ENCODE results near the gene NPFFR1.

Gene NPFFR1

DNA sequence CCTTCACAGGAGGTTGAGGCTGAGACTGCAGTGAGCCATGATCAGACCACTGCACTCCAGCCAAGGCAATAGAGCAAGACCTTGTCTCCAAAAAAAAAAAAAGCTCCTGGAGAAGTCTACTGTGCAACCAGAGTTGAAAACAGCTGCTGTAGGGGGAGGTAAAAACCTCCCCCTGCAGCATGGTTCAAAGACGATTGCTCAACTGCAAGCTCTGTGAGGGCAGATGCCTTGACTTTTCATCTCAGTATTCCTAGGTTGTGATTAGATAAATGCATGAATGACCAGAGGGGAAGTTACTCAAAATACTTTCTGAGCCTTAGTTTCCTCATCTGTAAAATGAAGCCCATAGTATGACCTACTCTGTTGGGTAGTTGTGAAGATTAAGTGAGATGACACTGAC, 25.6 kb downstream of the NPFFR1 start:
- TF ChIP-seq POLR2AphosphoS5 (IDR thresholded peaks at IDR 0.05; ENCODE audit: low read depth, low read length) = no peak
- TF ChIP-seq SIN3A (IDR thresholded peaks at IDR 0.05; ENCODE audit: borderline replicate concordance, insufficient read depth, low read length) = no peak
- TF ChIP-seq, protein P1, sequence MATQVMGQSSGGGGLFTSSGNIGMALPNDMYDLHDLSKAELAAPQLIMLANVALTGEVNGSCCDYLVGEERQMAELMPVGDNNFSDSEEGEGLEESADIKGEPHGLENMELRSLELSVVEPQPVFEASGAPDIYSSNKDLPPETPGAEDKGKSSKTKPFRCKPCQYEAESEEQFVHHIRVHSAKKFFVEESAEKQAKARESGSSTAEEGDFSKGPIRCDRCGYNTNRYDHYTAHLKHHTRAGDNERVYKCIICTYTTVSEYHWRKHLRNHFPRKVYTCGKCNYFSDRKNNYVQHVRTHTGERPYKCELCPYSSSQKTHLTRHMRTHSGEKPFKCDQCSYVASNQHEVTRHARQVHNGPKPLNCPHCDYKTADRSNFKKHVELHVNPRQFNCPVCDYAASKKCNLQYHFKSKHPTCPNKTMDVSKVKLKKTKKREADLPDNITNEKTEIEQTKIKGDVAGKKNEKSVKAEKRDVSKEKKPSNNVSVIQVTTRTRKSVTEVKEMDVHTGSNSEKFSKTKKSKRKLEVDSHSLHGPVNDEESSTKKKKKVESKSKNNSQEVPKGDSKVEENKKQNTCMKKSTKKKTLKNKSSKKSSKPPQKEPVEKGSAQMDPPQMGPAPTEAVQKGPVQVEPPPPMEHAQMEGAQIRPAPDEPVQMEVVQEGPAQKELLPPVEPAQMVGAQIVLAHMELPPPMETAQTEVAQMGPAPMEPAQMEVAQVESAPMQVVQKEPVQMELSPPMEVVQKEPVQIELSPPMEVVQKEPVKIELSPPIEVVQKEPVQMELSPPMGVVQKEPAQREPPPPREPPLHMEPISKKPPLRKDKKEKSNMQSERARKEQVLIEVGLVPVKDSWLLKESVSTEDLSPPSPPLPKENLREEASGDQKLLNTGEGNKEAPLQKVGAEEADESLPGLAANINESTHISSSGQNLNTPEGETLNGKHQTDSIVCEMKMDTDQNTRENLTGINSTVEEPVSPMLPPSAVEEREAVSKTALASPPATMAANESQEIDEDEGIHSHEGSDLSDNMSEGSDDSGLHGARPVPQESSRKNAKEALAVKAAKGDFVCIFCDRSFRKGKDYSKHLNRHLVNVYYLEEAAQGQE (IDR thresholded peaks at IDR 0.05; ENCODE audit: insufficient read depth in 1 of 2, low read depth in 2 of 2, low read length in 2 of 2) = no peak
- no peak for TF ChIP-seq FOXP2 (optimal IDR thresholded peaks at IDR 0.05; ENCODE audit: borderline replicate concordance, extremely low read depth, extremely low read length, insufficient read depth)
- no peak for TF ChIP-seq TAF1 (IDR thresholded peaks at IDR 0.05; ENCODE audit: borderline replicate concordance, insufficient read depth, low read length)

DNA sequence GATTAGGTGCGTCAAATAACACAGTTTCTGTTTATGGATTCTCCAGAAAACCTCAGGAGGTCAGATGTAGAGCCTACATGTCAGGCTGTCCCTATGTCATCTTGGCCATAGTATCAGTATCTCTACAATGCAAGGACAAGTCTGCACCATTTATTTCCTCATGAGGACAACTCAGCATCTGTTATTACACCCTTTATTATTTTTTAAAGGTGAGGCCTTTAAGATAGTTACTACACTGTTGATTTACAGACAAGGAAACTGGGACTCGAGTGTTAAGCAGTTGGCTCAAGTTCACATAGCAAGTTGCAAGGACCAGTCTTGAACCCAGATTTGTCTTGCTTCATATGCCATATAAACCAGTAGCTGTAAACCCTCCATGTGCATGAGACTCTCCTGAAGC, 27.3 kb downstream of the NPFFR1 start:
- TF ChIP-seq, protein P1 (IDR thresholded peaks at IDR 0.05; ENCODE audit: insufficient read depth in 1 of 2, low read depth in 2 of 2, low read length in 2 of 2) = no peak

DNA sequence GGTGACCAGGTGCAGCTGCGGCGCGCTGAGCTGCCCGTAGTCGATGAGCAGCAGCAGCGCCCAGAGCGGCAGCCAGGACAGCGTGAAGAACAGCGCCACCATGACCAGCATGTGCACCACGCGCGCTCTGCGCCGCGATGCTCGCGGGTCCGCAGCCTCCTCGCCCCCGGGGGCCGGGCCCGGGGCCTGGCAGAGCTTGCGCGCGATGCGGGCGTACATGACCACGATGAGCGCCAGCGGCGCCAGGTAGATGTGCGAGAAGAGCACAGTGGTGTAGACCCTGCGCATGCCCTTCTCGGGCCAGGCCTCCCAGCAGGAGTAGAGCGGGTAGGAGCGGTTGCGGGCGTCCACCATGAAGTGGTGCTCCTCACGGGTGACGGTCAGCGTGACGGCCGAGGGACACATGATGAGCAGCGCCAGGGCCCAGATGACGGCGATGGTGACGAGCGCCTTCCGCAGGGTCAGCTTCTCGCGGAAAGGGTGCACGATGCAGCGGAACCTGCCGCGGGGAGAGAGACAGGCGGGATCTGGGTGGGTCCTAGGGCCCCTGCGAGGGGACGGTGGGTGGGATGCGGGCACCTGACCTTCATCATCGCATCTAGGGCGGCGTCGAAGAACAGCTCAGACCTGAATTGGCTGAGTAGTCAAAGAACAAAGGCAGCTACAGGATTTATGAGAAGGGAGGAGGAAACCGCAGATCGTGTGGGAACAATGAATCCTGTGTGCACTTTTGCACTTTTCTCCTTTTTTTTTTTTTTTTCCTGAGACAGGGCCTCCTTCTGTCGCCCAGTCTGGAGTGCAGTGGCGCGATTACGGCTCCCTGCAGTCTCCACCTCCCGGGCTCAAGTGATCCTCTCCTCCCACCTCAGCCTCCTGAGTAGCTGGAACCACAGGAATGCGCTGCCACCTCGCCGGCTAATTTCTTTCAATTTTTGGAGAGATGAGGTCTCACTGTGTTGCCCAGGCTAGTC, 28.2 kb downstream of the NPFFR1 start:
- TF ChIP-seq, protein P1 (IDR thresholded peaks at IDR 0.05; ENCODE audit: insufficient read depth in 1 of 2, low read depth in 2 of 2, low read length in 2 of 2) = no peak
- TF ChIP-seq SIN3A (IDR thresholded peaks at IDR 0.05; ENCODE audit: borderline replicate concordance, insufficient read depth, low read length) (no peak), POLR2AphosphoS5 (IDR thresholded peaks at IDR 0.05; ENCODE audit: low read depth, low read length) (no peak), TAF1 (IDR thresholded peaks at IDR 0.05; ENCODE audit: borderline replicate concordance, insufficient read depth, low read length) (no peak), FOXP2 (optimal IDR thresholded peaks at IDR 0.05; ENCODE audit: borderline replicate concordance, extremely low read depth, extremely low read length, insufficient read depth) (no peak)

DNA sequence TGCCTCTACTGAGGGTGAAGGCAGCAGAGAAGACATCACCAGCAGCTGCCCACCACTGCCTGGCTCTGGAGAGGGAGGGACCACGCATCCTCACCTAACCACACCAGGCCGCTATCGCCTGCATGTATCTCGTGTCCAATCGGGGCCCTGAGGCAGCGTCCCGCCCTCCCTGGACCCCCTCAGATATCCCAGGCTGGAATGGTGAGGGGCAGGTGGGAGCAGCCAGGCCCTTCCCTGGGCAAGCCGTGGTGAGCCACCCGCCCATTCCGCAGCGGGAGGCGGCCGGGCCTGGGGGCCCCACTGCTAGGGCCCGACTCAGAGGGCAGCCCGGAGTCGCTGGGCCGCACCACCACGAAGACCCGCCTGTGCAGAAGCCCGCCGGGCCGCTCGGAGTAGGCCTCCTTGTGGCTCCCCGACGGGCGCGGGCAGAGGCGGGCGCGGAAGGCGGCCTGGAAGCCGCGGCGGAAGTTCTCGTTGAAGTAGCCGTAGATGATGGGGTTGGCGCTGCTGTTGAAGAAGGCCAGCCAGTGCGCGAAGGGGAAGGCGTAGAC, 29.0 kb downstream of the NPFFR1 start:
- TF ChIP-seq, protein P1 (IDR thresholded peaks at IDR 0.05; ENCODE audit: insufficient read depth in 1 of 2, low read depth in 2 of 2, low read length in 2 of 2) = no peak
- TF ChIP-seq SIN3A (IDR thresholded peaks at IDR 0.05; ENCODE audit: borderline replicate concordance, insufficient read depth, low read length) = no peak
- no peak for TF ChIP-seq FOXP2 (optimal IDR thresholded peaks at IDR 0.05; ENCODE audit: borderline replicate concordance, extremely low read depth, extremely low read length, insufficient read depth)
- no peak for TF ChIP-seq TAF1 (IDR thresholded peaks at IDR 0.05; ENCODE audit: borderline replicate concordance, insufficient read depth, low read length)
- no peak for TF ChIP-seq POLR2AphosphoS5 (IDR thresholded peaks at IDR 0.05; ENCODE audit: low read depth, low read length)
